Neural cell (in vitro differentiated cells): ENCODE measurements around the gene SLC18B1. TPM values are rescaled to one million over a fixed set of nuclear protein-coding genes. Genes with fewer than 3 reads are reported as not detected.

ENCODE experiments used
- H2AFZ ChIP-seq: fragments of 200-600, 300-800 bp; sonication (generic), shearing (Covaris generic); 2 replicates; pipeline ENCODE4 v1.6.0; 2014; ENCODE audit warnings: low read depth, mild to moderate bottlenecking, antibody characterized with exemption, low read length, moderate library complexity
- H3F3A ChIP-seq: fragments of 200-600 bp; shearing (Covaris generic); 2 replicates; pipeline ENCODE4 v1.6.1; 2016; ENCODE audit warnings: mild to moderate bottlenecking, moderate library complexity, mixed read lengths, antibody characterized with exemption, low read length; ENCODE audit not compliant: insufficient read depth, poor library complexity, severe bottlenecking
- H3K27ac ChIP-seq: fragments of 200-600, 300-800 bp; sonication (generic), shearing (Covaris generic); 2 replicates; pipeline ENCODE4 v1.5.1; 2014; ENCODE audit warnings: mild to moderate bottlenecking, low read length, moderate library complexity
- H3K27me3 ChIP-seq: fragments of 300-800, 200-600 bp; sonication (generic), shearing (Covaris generic); 2 replicates; pipeline ENCODE4 v1.6.0; 2014; ENCODE audit warnings: mild to moderate bottlenecking, low read depth, low read length, moderate library complexity; ENCODE audit not compliant: insufficient read depth
- H3K36me3 ChIP-seq: fragments of 300-800, 200-600 bp; sonication (generic), shearing (Covaris generic); 2 replicates; pipeline ENCODE4 v1.5.1; 2014; ENCODE audit warnings: mild to moderate bottlenecking, antibody characterized with exemption, low read length, moderate library complexity; ENCODE audit not compliant: insufficient read depth
- H3K4me2 ChIP-seq: fragments of 300-800, 200-600 bp; sonication (generic), shearing (Covaris generic); 2 replicates; pipeline ENCODE4 v1.6.0; 2014; ENCODE audit warnings: mild to moderate bottlenecking, low read length
- H3K4me3 ChIP-seq: fragments of 300-800, 200-600 bp; sonication (generic), shearing (Covaris generic); 2 replicates; pipeline ENCODE4 v1.5.1; 2014; ENCODE audit warnings: mild to moderate bottlenecking, low read length, moderate library complexity
- H3K79me2 ChIP-seq: fragments of 200-600 bp; shearing (Covaris generic); replicated peaks from 2 replicates; pipeline ENCODE4 v1.6.0; 2014; ENCODE audit warnings: mild to moderate bottlenecking, low read length, moderate library complexity; ENCODE audit not compliant: insufficient read depth
- H3K9ac ChIP-seq: fragments of 300-800, 200-600 bp; sonication (generic), shearing (Covaris generic); 2 replicates; pipeline ENCODE4 v1.6.1; 2016; ENCODE audit warnings: mild to moderate bottlenecking, low read length, mixed read lengths
- H3K9me2 ChIP-seq: fragments of 200-600 bp; shearing (Covaris generic); 2 replicates; pipeline ENCODE4 v1.6.1; 2016; ENCODE audit warnings: mild to moderate bottlenecking, low read length, mixed read lengths; ENCODE audit not compliant: insufficient read depth
- H3K9me3 ChIP-seq: fragments of 200-600, 300-800 bp; sonication (generic), shearing (Covaris generic); 2 replicates; pipeline ENCODE4 v1.6.1; 2016; ENCODE audit warnings: mild to moderate bottlenecking, mixed run types, low read length, moderate library complexity, mixed read lengths
- H4K20me1 ChIP-seq: fragments of 200-600 bp; shearing (Covaris generic); 2 replicates; pipeline ENCODE4 v1.6.1; 2016; ENCODE audit warnings: mild to moderate bottlenecking, mixed run types; ENCODE audit not compliant: insufficient read depth
- EP300 ChIP-seq: fragments of 450-650 bp; conservative IDR thresholded peaks from 2 replicates; pipeline ENCODE4 v1.6.1; 2014; ENCODE audit warnings: antibody characterized with exemption, mild to moderate bottlenecking, moderate library complexity; ENCODE audit not compliant: poor library complexity, severe bottlenecking
- EZH2 ChIP-seq: fragments of 200-600, 300-800 bp; shearing (Covaris generic), sonication (generic); IDR thresholded peaks from 2 replicates; pipeline ENCODE4 v1.6.1; 2014; ENCODE audit warnings: antibody characterized with exemption, low read length, borderline replicate concordance, mild to moderate bottlenecking; ENCODE audit not compliant: insufficient read depth, poor library complexity, severe bottlenecking
- MXI1 ChIP-seq: fragments of 450-650 bp; conservative IDR thresholded peaks from 2 replicates; pipeline ENCODE4 v1.6.1; 2014; ENCODE audit warnings: antibody characterized with exemption, mild to moderate bottlenecking; ENCODE audit not compliant: poor library complexity, severe bottlenecking
- POLR2AphosphoS5 ChIP-seq: IDR thresholded peaks from 2 replicates; pipeline ENCODE4 v1.6.1; 2012
- RAD21 ChIP-seq: fragments of 450-650 bp; conservative IDR thresholded peaks from 2 replicates; pipeline ENCODE4 v1.6.1; 2014; ENCODE audit warnings: antibody characterized with exemption, mild to moderate bottlenecking, moderate library complexity
- SMC3 ChIP-seq: fragments of 450-650 bp; conservative IDR thresholded peaks from 2 replicates; pipeline ENCODE4 v1.6.1; 2014; ENCODE audit warnings: antibody characterized with exemption, mild to moderate bottlenecking, moderate library complexity; ENCODE audit not compliant: poor library complexity
- TAF1 ChIP-seq: IDR thresholded peaks from 2 replicates; pipeline ENCODE4 v1.6.1; 2012; ENCODE audit warnings: low read depth
- polyA plus RNA-seq: library from polyadenylated mRNA; depleted of rRNA; stranded (reverse); fragments of >200 nt; gene quantifications from 2 replicates; pipeline ENCODE4 v1.2.3, GENCODE V29; 2014
- TF ChIP-seq, protein P1 (sequence below): fragments of 450-650 bp; IDR thresholded peaks from 2 replicates; pipeline ENCODE4 v1.5.1; 2014; ENCODE audit warnings: antibody characterized with exemption, mild to moderate bottlenecking, moderate library complexity; ENCODE audit not compliant: poor library complexity, severe bottlenecking
- TF ChIP-seq, protein P2 (sequence below): IDR thresholded peaks from 2 replicates; pipeline ENCODE4 v1.6.1; 2012; ENCODE audit warnings: borderline replicate concordance

The SLC18B1 gene
- polyA plus RNA-seq, 1 donor from 2014 or later = 9.0 TPM

DNA sequence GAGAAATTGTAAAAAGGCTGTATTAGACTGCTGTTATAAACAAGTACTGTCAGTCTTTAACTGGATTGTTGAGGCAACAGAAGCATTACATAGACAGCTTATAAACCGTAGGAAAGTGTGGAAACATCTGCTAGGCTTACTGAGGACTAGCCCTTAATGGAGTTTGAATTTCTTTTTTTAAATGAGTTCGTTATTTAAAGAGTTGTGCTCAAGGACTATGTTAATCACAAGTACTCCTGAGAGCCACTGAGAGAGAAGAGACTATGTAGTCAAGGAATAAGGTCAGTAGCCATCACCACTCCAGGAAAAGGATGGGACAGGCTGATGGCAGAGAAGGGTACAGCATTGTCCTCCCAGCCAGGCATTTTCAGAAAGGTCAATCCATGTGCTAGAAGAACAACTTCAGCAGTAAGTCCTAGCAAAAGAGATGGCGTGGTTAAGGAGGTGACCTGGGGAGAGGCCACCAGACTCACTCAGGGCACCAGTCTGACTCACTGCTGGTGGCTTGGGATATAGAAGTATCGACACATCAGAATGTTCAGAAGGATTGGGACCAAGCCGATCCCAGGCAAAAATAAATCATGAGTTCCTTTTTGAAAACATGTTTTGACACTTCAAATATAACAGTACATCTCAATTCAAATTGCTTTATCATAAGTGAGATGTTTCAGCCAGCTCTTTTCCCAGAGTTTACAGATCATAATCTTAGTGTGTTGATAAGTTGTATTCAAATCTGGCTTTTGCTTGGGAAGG, 22.4 kb upstream of the SLC18B1 start:
- Histone ChIP-seq H3K9me3 (no peaks in the 10 kb centered on the region), H3K4me3 (no peak overlapping the region), H3K36me3 (peaks cover 7% of the 10 kb centered on the region), H3K27me3 (no peaks in the 10 kb centered on the region), H4K20me1 (peaks cover 3% of the 10 kb centered on the region), H2AFZ (no peak overlapping the region), H3K9ac (no peak overlapping the region), H3K9me2 (no peaks in the 10 kb centered on the region), H3K4me2 (no peak overlapping the region), H3K79me2 (peaks cover 13% of the 10 kb centered on the region), H3K27ac (no peak overlapping the region), H3F3A (no peaks in the 10 kb centered on the region)
- TF ChIP-seq TAF1 (no peak), RAD21 (no peak), MXI1 (no peak), POLR2AphosphoS5 (no peak), EZH2 (no peak), EP300 (no peak), SMC3 (no peak)
- TF ChIP-seq, protein P1, sequence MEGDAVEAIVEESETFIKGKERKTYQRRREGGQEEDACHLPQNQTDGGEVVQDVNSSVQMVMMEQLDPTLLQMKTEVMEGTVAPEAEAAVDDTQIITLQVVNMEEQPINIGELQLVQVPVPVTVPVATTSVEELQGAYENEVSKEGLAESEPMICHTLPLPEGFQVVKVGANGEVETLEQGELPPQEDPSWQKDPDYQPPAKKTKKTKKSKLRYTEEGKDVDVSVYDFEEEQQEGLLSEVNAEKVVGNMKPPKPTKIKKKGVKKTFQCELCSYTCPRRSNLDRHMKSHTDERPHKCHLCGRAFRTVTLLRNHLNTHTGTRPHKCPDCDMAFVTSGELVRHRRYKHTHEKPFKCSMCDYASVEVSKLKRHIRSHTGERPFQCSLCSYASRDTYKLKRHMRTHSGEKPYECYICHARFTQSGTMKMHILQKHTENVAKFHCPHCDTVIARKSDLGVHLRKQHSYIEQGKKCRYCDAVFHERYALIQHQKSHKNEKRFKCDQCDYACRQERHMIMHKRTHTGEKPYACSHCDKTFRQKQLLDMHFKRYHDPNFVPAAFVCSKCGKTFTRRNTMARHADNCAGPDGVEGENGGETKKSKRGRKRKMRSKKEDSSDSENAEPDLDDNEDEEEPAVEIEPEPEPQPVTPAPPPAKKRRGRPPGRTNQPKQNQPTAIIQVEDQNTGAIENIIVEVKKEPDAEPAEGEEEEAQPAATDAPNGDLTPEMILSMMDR = no peak
- TF ChIP-seq, protein P2, sequence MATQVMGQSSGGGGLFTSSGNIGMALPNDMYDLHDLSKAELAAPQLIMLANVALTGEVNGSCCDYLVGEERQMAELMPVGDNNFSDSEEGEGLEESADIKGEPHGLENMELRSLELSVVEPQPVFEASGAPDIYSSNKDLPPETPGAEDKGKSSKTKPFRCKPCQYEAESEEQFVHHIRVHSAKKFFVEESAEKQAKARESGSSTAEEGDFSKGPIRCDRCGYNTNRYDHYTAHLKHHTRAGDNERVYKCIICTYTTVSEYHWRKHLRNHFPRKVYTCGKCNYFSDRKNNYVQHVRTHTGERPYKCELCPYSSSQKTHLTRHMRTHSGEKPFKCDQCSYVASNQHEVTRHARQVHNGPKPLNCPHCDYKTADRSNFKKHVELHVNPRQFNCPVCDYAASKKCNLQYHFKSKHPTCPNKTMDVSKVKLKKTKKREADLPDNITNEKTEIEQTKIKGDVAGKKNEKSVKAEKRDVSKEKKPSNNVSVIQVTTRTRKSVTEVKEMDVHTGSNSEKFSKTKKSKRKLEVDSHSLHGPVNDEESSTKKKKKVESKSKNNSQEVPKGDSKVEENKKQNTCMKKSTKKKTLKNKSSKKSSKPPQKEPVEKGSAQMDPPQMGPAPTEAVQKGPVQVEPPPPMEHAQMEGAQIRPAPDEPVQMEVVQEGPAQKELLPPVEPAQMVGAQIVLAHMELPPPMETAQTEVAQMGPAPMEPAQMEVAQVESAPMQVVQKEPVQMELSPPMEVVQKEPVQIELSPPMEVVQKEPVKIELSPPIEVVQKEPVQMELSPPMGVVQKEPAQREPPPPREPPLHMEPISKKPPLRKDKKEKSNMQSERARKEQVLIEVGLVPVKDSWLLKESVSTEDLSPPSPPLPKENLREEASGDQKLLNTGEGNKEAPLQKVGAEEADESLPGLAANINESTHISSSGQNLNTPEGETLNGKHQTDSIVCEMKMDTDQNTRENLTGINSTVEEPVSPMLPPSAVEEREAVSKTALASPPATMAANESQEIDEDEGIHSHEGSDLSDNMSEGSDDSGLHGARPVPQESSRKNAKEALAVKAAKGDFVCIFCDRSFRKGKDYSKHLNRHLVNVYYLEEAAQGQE = no peak

DNA sequence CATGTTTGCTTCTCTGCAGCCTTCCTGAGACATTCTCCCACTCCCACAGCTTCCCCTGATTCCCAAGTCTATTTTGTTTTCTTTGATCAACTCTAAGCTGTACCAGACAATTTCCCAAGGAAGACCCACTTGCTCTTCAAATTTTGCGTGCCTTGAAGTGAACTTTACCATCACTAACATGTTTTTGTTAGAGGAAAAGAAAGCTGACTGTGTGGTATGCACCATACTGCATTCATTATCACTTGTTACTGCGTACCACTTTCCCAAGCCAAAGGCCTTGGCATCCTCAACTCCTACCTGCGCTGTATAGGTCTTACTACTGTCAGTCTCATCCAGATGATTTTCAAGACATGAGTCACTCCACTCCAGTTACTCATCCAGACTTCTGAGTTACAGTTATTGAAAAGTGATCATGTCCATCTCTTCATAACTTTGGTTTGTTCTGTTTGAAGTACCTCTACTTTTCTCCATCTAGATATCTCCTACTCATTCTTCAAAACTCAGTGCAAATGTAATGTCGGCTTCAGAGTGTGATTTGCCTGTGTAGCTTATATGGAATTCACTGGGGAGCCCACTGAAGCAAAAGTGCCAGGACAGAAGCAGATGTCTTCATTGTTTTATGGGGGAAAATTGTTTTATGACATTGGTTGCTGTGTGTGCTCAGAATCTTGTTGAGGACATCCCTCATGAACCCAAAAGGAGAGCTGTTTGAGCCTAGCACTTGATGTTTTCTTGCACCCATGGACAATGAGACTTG, 21.1 kb upstream of the SLC18B1 start:
- Histone ChIP-seq H3K4me3 (no peak overlapping the region), H3K9me2 (no peaks in the 10 kb centered on the region), H4K20me1 (peaks cover 3% of the 10 kb centered on the region), H2AFZ (no peak overlapping the region), H3K27ac (no peak overlapping the region), H3K36me3 (peaks cover 7% of the 10 kb centered on the region), H3K79me2 (peaks cover 25% of the 10 kb centered on the region), H3K4me2 (no peak overlapping the region), H3K9ac (no peak overlapping the region), H3K27me3 (no peaks in the 10 kb centered on the region), H3K9me3 (no peaks in the 10 kb centered on the region), H3F3A (no peaks in the 10 kb centered on the region)
- no peak for TF ChIP-seq POLR2AphosphoS5
- no peak for TF ChIP-seq MXI1
- TF ChIP-seq TAF1 = no peak
- no peak for TF ChIP-seq EZH2
- TF ChIP-seq, protein P2 = no peak
- TF ChIP-seq RAD21 = no peak
- TF ChIP-seq, protein P1 = no peak
- TF ChIP-seq SMC3 = no peak
